ENCODE data around the gene NT5C1A. TPM values are rescaled to one million over a fixed set of nuclear protein-coding genes. Genes with fewer than 3 reads are reported as not detected.

Gene NT5C1A
- total RNA-seq, 1 experiment from 2014 or later = 0.52 TPM

DNA sequence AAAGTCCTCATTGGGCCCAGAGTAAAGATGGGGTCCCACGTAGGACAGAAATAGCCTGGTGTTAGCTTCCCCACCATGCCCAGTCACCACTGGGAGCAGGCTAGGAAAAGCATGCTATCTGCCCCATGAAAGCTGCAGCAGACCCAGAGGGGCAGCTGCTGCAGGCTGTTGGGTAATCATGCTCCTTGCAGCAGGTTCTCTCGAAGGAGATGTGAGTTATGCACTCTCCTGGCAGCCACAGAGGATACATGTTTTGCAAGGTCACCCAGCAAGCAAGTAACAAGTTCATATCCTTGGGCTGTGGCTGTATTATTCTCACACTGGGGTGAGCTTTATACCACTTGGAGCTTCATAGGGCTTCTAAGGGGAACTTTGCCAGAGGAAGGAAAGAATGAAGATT, 23.4 kb downstream of the NT5C1A start:
- Histone ChIP-seq H3K9me3 (ENCODE audit: low read length) (no peaks in the 10 kb centered on the region), H3K27ac (ENCODE audit: low read length) (no peak overlapping the region), H2AFZ (ENCODE audit: low read length) (no peak overlapping the region), H3K4me2 (ENCODE audit: low read depth, low read length, poor library complexity, severe bottlenecking) (no peak overlapping the region), H3K4me1 (ENCODE audit: low read length) (no peaks in the 10 kb centered on the region), H3K9ac (ENCODE audit: low read length) (no peak overlapping the region), H4K20me1 (ENCODE audit: insufficient read depth, low read depth, low read length) (no peaks in the 10 kb centered on the region), H3K4me3 (ENCODE audit: low read length) (no peak overlapping the region), H3K27me3 (ENCODE audit: low read length) (peaks cover under 1% of the 10 kb centered on the region; the same call in 1 of the 2 replicates), H3K79me2 (ENCODE audit: low read length) (no peaks in the 10 kb centered on the region), H3K9me2 (replicated peaks; ENCODE audit: insufficient read depth, low read length) (no peaks in the 10 kb centered on the region), H3K36me3 (ENCODE audit: insufficient read depth, low read length) (no peaks in the 10 kb centered on the region)
- DNase-seq = no peak

DNA sequence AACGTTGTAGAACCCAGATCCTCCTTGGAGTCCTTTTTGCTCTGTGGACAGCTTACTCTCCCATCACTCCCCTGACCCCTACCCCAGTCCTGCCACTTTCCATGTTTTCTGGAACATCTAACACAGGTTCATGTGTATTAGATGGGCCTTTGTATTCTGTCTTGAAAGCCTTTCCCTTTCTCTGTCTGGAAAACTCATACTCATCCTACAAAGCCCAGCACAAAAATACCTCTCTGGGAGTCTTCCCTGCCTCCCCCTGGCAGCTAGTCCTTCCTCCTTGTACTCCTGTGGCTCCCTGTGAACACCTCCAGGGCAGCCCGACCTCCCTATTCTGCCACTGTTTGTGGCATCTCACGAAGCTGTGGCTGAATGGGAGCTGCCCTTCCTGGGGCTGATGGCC, 24.7 kb downstream of the NT5C1A start:
- Histone ChIP-seq H3K9me3 (ENCODE audit: low read length) (no peaks in the 10 kb centered on the region), H3K36me3 (ENCODE audit: insufficient read depth, low read length) (no peaks in the 10 kb centered on the region), H3K9me2 (replicated peaks; ENCODE audit: insufficient read depth, low read length) (no peaks in the 10 kb centered on the region), H3K27me3 (ENCODE audit: low read length) (peaks cover 3% of the 10 kb centered on the region; the same call in 1 of the 2 replicates), H2AFZ (ENCODE audit: low read length) (no peak overlapping the region), H3K27ac (ENCODE audit: low read length) (no peak overlapping the region), H3K9ac (ENCODE audit: low read length) (no peak overlapping the region), H4K20me1 (ENCODE audit: insufficient read depth, low read depth, low read length) (no peaks in the 10 kb centered on the region), H3K4me1 (ENCODE audit: low read length) (no peaks in the 10 kb centered on the region), H3K79me2 (ENCODE audit: low read length) (no peaks in the 10 kb centered on the region), H3K4me2 (ENCODE audit: low read depth, low read length, poor library complexity, severe bottlenecking) (no peak overlapping the region), H3K4me3 (ENCODE audit: low read length) (no peak overlapping the region)
- DNase-seq = no peak

DNA sequence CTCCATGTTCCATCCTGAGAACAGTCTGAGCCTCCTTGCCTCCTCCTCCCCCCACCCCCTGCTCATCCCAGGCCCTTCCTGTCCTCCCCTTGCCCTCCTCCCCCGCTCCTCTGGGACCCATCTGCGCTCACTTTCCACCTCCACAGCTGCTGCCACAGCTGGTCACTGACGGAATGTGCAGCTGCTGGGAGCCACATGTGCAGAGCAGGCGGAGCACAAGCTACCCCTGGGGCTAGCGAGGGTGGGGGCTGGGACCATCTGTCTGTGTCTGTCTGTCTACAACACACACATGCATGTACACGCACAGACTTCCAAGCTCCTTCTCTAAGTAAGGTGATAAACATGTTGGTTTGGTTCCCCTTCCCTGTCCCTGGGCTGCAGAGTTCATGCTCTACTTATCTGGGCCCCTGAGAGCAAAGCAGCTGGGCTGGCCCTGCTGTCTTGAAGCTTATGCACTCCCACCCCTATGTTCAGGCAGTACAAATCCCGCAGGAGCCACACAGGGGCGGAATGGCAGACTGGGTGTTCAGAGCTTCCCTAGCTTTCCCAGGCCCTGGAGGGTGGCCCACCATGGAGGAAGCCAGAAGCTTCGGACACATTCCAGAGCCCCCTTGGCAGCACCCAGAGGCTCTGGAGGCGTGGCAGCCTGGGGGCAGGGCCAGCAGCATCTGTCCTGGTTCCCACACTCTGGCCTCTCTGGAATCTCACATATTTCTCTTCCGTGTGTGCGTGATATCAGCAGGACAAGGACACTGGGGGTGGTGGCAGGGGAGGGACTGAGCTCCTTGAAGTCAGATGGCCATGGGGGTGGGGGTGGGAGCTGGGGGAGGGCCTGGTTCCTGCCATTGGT, 25.4 kb downstream of the NT5C1A start:
- Histone ChIP-seq H3K9me3 (ENCODE audit: low read length) (no peaks in the 10 kb centered on the region), H4K20me1 (ENCODE audit: insufficient read depth, low read depth, low read length) (no peaks in the 10 kb centered on the region), H3K4me1 (ENCODE audit: low read length) (no peaks in the 10 kb centered on the region), H3K36me3 (ENCODE audit: insufficient read depth, low read length) (no peaks in the 10 kb centered on the region), H3K27ac (ENCODE audit: low read length) (no peak overlapping the region), H3K9me2 (replicated peaks; ENCODE audit: insufficient read depth, low read length) (no peaks in the 10 kb centered on the region), H3K4me3 (ENCODE audit: low read length) (no peak overlapping the region), H3K4me2 (ENCODE audit: low read depth, low read length, poor library complexity, severe bottlenecking) (no peak overlapping the region), H2AFZ (ENCODE audit: low read length) (no peak overlapping the region), H3K79me2 (ENCODE audit: low read length) (no peaks in the 10 kb centered on the region), H3K9ac (ENCODE audit: low read length) (no peak overlapping the region), H3K27me3 (ENCODE audit: low read length) (peaks cover 3% of the 10 kb centered on the region; the same call in 1 of the 2 replicates)
- no peak for DNase-seq

DNA sequence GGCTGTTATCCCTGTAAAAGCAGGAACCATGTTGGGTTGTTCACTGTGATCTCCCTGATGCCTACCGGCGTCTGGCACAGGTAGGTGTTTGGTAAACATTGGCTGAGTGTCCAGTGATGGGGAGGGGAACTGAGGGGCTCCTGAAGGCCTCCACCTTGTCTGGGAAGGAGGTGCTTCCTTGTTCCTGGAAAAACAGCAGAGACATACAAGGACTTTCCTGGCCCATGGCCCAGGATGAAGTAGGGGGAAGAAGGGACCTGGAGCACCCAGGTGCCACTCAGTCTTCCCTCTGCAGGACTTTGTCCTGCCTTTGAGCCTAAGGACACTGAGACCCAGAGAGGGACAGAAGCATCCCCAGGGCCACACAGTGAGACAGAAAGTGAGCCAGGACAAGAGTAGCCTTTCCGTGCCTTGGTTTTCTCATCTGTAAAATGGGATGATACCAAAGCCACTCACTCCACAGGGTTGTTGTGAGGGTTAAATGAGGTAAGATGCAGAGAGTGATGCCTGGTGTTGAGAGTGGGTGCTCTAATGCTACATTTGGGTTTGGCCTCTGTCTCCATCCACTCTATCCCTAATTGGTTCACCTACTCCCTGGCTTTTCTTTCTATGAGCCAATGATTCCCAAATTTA, 26.4 kb downstream of the NT5C1A start:
- no peak overlapping the region for H3K27ac ChIP-seq (ENCODE audit: low read length)
- no peaks in the 10 kb centered on the region for H3K9me3 ChIP-seq (ENCODE audit: low read length)
- no peaks in the 10 kb centered on the region for H3K79me2 ChIP-seq (ENCODE audit: low read length)
- no peak overlapping the region for H3K4me2 ChIP-seq (ENCODE audit: low read depth, low read length, poor library complexity, severe bottlenecking)
- no peaks in the 10 kb centered on the region for H3K4me1 ChIP-seq (ENCODE audit: low read length)
- no peaks in the 10 kb centered on the region for H3K9me2 ChIP-seq (replicated peaks; ENCODE audit: insufficient read depth, low read length)
- no peak overlapping the region for H2AFZ ChIP-seq (ENCODE audit: low read length)
- H4K20me1 ChIP-seq (ENCODE audit: insufficient read depth, low read depth, low read length) = no peaks in the 10 kb centered on the region
- no peak overlapping the region for H3K9ac ChIP-seq (ENCODE audit: low read length)
- DNase-seq = no peak
- no peak overlapping the region for H3K4me3 ChIP-seq (ENCODE audit: low read length)
- peaks cover 3% of the 10 kb centered on the region; the same call in 1 of the 2 replicates for H3K27me3 ChIP-seq (ENCODE audit: low read length)
- no peaks in the 10 kb centered on the region for H3K36me3 ChIP-seq (ENCODE audit: insufficient read depth, low read length)

DNA sequence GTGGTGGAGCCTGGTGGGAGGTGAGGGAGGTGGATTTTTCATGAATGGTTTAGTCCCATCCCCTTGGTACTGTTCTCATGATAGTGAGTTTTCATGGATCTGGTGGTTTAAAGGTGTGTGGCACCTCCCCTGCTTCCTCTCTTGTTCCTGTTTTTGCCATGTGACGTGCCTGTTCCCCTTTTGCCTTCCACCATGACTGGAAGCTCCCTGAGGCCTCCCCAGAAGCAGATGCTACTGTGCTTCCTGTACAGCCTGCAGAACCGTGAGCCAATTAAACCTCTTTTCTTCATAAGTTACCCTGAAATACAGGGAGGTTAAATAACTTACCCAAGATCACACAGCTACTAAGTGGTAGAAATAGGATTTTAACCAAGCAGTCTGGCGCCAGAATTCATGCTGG, 28.2 kb downstream of the NT5C1A start:
- Histone ChIP-seq H3K4me1 (ENCODE audit: low read length) (no peaks in the 10 kb centered on the region), H3K9me3 (ENCODE audit: low read length) (no peaks in the 10 kb centered on the region), H3K27me3 (ENCODE audit: low read length) (peaks cover 3% of the 10 kb centered on the region; the same call in 1 of the 2 replicates), H4K20me1 (ENCODE audit: insufficient read depth, low read depth, low read length) (no peaks in the 10 kb centered on the region), H3K9ac (ENCODE audit: low read length) (no peak overlapping the region), H3K36me3 (ENCODE audit: insufficient read depth, low read length) (no peaks in the 10 kb centered on the region), H2AFZ (ENCODE audit: low read length) (no peak overlapping the region), H3K4me3 (ENCODE audit: low read length) (no peak overlapping the region), H3K4me2 (ENCODE audit: low read depth, low read length, poor library complexity, severe bottlenecking) (no peak overlapping the region), H3K9me2 (replicated peaks; ENCODE audit: insufficient read depth, low read length) (no peaks in the 10 kb centered on the region), H3K79me2 (ENCODE audit: low read length) (no peaks in the 10 kb centered on the region), H3K27ac (ENCODE audit: low read length) (no peak overlapping the region)
- DNase-seq = no peak

DNA sequence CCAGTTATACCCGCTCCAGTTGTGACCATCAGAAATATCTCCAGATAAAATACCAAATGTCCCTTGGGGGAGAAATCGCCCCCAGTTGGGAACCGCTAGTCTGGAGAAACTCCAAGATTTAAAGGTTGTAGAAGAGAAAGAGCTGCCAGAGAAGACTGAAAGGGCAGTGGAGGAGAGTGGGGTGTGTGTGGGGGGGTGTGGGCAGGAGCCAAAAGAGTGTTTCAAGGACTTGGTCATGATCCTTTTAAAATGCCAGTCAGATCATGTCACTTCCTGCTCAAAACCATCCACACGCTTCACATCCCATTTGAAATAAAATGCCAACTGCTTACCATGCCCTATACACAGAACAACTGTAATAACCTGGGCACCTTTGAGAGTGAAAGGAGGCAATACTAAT, 29.1 kb downstream of the NT5C1A start:
- Histone ChIP-seq H3K9me2 (replicated peaks; ENCODE audit: insufficient read depth, low read length) (no peaks in the 10 kb centered on the region), H2AFZ (ENCODE audit: low read length) (no peak overlapping the region), H3K4me1 (ENCODE audit: low read length) (no peaks in the 10 kb centered on the region), H3K27me3 (ENCODE audit: low read length) (peaks cover 3% of the 10 kb centered on the region; the same call in 1 of the 2 replicates), H3K79me2 (ENCODE audit: low read length) (no peaks in the 10 kb centered on the region), H3K4me3 (ENCODE audit: low read length) (no peak overlapping the region), H3K27ac (ENCODE audit: low read length) (no peak overlapping the region), H3K36me3 (ENCODE audit: insufficient read depth, low read length) (no peaks in the 10 kb centered on the region), H4K20me1 (ENCODE audit: insufficient read depth, low read depth, low read length) (no peaks in the 10 kb centered on the region), H3K9ac (ENCODE audit: low read length) (no peak overlapping the region), H3K9me3 (ENCODE audit: low read length) (no peaks in the 10 kb centered on the region), H3K4me2 (ENCODE audit: low read depth, low read length, poor library complexity, severe bottlenecking) (no peak overlapping the region)
- no peak for DNase-seq

DNA sequence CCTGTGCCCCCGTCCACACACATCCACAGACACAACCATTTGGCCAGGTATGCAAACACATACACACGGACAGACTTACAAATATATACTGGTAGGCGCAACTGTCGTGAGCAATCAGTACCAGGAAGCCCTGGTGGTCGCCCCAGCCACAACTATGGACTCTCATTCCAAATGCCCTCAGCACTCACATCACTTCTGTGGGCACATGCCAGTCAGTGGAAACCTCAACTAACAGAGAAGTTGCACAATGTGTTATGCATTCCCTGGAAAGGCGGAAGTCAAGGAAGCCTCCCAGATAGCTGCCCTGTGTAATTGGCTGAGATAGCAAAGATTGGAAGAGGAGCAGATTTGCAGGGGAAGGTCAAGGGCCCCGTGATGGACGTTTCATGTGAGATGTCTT, 31.0 kb downstream of the NT5C1A start:
- peaks cover 3% of the 10 kb centered on the region; the same call in 1 of the 2 replicates for H3K27me3 ChIP-seq (ENCODE audit: low read length)
- H3K9me2 ChIP-seq (replicated peaks; ENCODE audit: insufficient read depth, low read length) = no peaks in the 10 kb centered on the region
- H3K79me2 ChIP-seq (ENCODE audit: low read length) = no peaks in the 10 kb centered on the region
- no peaks in the 10 kb centered on the region for H3K4me1 ChIP-seq (ENCODE audit: low read length)
- no peaks in the 10 kb centered on the region for H3K9me3 ChIP-seq (ENCODE audit: low read length)
- DNase-seq = no peak
- H3K4me3 ChIP-seq (ENCODE audit: low read length) = no peak overlapping the region
- H3K27ac ChIP-seq (ENCODE audit: low read length) = no peak overlapping the region
- H4K20me1 ChIP-seq (ENCODE audit: insufficient read depth, low read depth, low read length) = no peaks in the 10 kb centered on the region
- no peaks in the 10 kb centered on the region for H3K36me3 ChIP-seq (ENCODE audit: insufficient read depth, low read length)
- H2AFZ ChIP-seq (ENCODE audit: low read length) = no peak overlapping the region
- H3K4me2 ChIP-seq (ENCODE audit: low read depth, low read length, poor library complexity, severe bottlenecking) = no peak overlapping the region
- no peak overlapping the region for H3K9ac ChIP-seq (ENCODE audit: low read length)

DNA sequence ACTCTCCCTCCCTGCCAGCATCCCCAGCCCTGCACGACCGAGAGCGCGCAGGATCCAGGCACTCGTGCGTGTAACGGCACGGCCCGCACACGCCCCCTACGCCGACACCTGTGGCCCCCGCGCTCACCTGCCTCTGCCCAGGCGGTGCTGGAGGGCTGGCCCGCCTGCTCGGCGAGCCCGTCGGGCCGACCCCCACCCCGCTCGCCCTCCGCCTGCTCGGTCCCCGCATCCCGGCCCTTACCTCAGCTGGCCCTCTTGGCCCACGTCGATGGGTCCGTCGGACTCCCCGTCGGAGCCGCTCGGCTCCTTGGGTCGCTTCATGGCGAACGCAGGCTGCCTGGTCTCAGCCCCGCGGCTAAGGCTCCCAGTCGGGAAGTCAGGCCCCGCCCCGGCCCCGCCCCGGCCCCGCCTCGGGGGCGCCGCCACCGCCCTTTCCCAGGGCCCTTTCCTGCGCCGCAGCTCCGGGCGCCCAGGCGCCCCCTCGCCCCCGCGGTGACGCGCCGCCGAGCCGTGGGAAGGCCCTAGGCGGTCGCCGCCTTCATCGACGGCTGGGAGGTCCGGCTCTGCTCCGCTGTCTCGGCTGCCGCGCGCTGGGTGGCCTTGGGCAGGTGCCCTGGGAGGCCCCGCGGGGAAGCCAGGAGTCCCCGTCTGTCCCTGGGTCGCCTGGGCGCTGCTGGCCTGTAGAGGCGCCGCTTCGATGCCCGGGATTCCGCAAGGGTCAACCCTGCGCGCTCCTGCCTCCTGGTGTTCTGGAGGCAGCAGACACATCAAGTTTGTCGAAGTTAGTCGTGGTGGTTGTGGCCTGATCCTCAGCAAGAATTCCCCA, 32.4 kb downstream of the NT5C1A start, which contains the start of gene HEYL:
Gene HEYL (minus strand): TSS at position 339 of the 826 bp plus-strand sequence. CDS start 18 bp downstream, at position 321.
- no peak within 1 kb of the TSS for H3K4me2 ChIP-seq (ENCODE audit: low read depth, low read length, poor library complexity, severe bottlenecking)
- no peak within 1 kb of the TSS for H3K4me3 ChIP-seq (ENCODE audit: low read length)

More for the DNA sequence above, 32.4 kb downstream of the NT5C1A start, which contains the start of gene HEYL:
- no peaks in the 10 kb centered on the region for H3K9me3 ChIP-seq (ENCODE audit: low read length)
- no peak within 1 kb of the TSS for H2AFZ ChIP-seq (ENCODE audit: low read length)
- no peaks in the 10 kb centered on the region for H3K9me2 ChIP-seq (replicated peaks; ENCODE audit: insufficient read depth, low read length)
- no peaks in the 10 kb centered on the region for H4K20me1 ChIP-seq (ENCODE audit: insufficient read depth, low read depth, low read length)
- no peak within 1 kb of the TSS for H3K27ac ChIP-seq (ENCODE audit: low read length)
- DNase-seq = no peak
- H3K4me1 ChIP-seq (ENCODE audit: low read length) = no peaks in the 10 kb centered on the region
- no peaks in the 10 kb centered on the region for H3K79me2 ChIP-seq (ENCODE audit: low read length)
- peaks cover 3% of the 10 kb centered on the region; the same call in 1 of the 2 replicates for H3K27me3 ChIP-seq (ENCODE audit: low read length)
- no peaks in the 10 kb centered on the region for H3K36me3 ChIP-seq (ENCODE audit: insufficient read depth, low read length)
- H3K9ac ChIP-seq (ENCODE audit: low read length) = no peak within 1 kb of the TSS

All from Karpas-422 (cell line).